ENCODE measurements around the gene DHDDS. TPM values are rescaled to one million over a fixed set of nuclear protein-coding genes. Genes with fewer than 3 reads are reported as not detected.

The DHDDS gene
- total RNA-seq, 2 donors from 2014 or later = 28.9 to 39.0 TPM

GRCh38 chr1:26410706-26411623, 21.2 kb upstream of the DHDDS start, which contains the start of gene LIN28A:
Gene LIN28A, plus strand, starts transcription at chr1:26410817. Its CDS starts 75 bp downstream, at chr1:26410892.
- H3K4me3 ChIP-seq = no peak within 1 kb of the TSS
- intact Hi-C loops (cut with DNase I) = no loop called here
- no peak for DNase-seq (ENCODE audit: low spot score)
- no peaks in the 10 kb centered on the region for H3K4me1 ChIP-seq (replicated peaks)
- TF ChIP-seq POLR2AphosphoS5 (IDR thresholded peaks at IDR 0.05) = no peak
- no peak for TF ChIP-seq POLR2A (IDR thresholded peaks at IDR 0.05)
- no peak for TF ChIP-seq CTCF (IDR thresholded peaks at IDR 0.05)
- peaks cover 34% of the 10 kb centered on the region for H3K27me3 ChIP-seq (replicated peaks; ENCODE audit: insufficient read depth)
- no peaks in the 10 kb centered on the region for H3K36me3 ChIP-seq
- H3K27ac ChIP-seq = no peak within 1 kb of the TSS
- H3K9me3 ChIP-seq = no peaks in the 10 kb centered on the region
- 2% methylated on average over 62 of the region's 70 CpGs for WGBS

GRCh38 chr1:26411624-26412074, 20.5 kb upstream of the DHDDS start:
- no peak for DNase-seq (ENCODE audit: low spot score)
- Histone ChIP-seq H3K4me3 (no peak overlapping the region), H3K4me1 (replicated peaks) (no peaks in the 10 kb centered on the region), H3K27me3 (replicated peaks; ENCODE audit: insufficient read depth) (peaks cover 34% of the 10 kb centered on the region), H3K27ac (no peak overlapping the region), H3K36me3 (no peaks in the 10 kb centered on the region), H3K9me3 (no peaks in the 10 kb centered on the region)
- TF ChIP-seq POLR2AphosphoS5 (IDR thresholded peaks at IDR 0.05) (no peak), CTCF (IDR thresholded peaks at IDR 0.05) (no peak), POLR2A (IDR thresholded peaks at IDR 0.05) (no peak)
- WGBS = 14% methylated on average over 20 of the region's 20 CpGs
- intact Hi-C loops (cut with DNase I) = no loop called here

GRCh38 chr1:26412180-26412840, 19.8 kb upstream of the DHDDS start:
- intact Hi-C loops (cut with DNase I) = no loop called here

GRCh38 chr1:26413031-26413430, 19.1 kb upstream of the DHDDS start:
- no peaks in the 10 kb centered on the region for H3K9me3 ChIP-seq
- no peak overlapping the region for H3K27ac ChIP-seq
- WGBS = 0% methylated on average over 1 of the region's 1 CpG
- intact Hi-C loops (cut with DNase I) = no loop called here
- TF ChIP-seq POLR2AphosphoS5 (IDR thresholded peaks at IDR 0.05) (no peak), CTCF (IDR thresholded peaks at IDR 0.05) (no peak), POLR2A (IDR thresholded peaks at IDR 0.05) (no peak)
- H3K4me3 ChIP-seq = no peak overlapping the region
- no peaks in the 10 kb centered on the region for H3K36me3 ChIP-seq
- DNase-seq (ENCODE audit: low spot score) = no peak
- no peaks in the 10 kb centered on the region for H3K4me1 ChIP-seq (replicated peaks)
- peaks cover 34% of the 10 kb centered on the region for H3K27me3 ChIP-seq (replicated peaks; ENCODE audit: insufficient read depth)

More at GRCh38 chr1:26412180-26412840, 19.8 kb upstream of the DHDDS start:
- H3K9me3 ChIP-seq = no peaks in the 10 kb centered on the region
- H3K4me3 ChIP-seq = no peak overlapping the region
- no peaks in the 10 kb centered on the region for H3K36me3 ChIP-seq
- no peaks in the 10 kb centered on the region for H3K4me1 ChIP-seq (replicated peaks)
- DNase-seq (ENCODE audit: low spot score) = no peak
- H3K27ac ChIP-seq = no peak overlapping the region
- H3K27me3 ChIP-seq (replicated peaks; ENCODE audit: insufficient read depth) = peaks cover 34% of the 10 kb centered on the region
- WGBS = 20% methylated on average over 9 of the region's 9 CpGs
- TF ChIP-seq POLR2A (IDR thresholded peaks at IDR 0.05) (no peak), CTCF (IDR thresholded peaks at IDR 0.05) (no peak), POLR2AphosphoS5 (IDR thresholded peaks at IDR 0.05) (no peak)

All from prostate gland (tissue), 2 donors.